ENCODE measurements around the gene POLR2C.

GRCh38 chr16:57481421-57481820 is 18.9 kb downstream of the POLR2C start:
- TF ChIP-seq MAX (IDR thresholded peaks at IDR 0.05) (no peak), USF1 (IDR thresholded peaks at IDR 0.05) (no peak)

All from Ishikawa (cell line).